Astrocyte (in vitro differentiated cells and primary cell): ENCODE data around the gene C1orf87.

Experiments
- CTCF ChIP-seq: IDR thresholded peaks from 2 replicates; pipeline ENCODE4 v1.5.1; 2011; ENCODE audit warnings: low read depth, mild to moderate bottlenecking, inconsistent platforms, low read length, moderate library complexity; ENCODE audit not compliant: insufficient read depth
- EZH2 ChIP-seq: IDR thresholded peaks from 2 replicates; pipeline ENCODE4 v1.6.1; 2012; ENCODE audit warnings: mild to moderate bottlenecking, low read length, inconsistent platforms; ENCODE audit not compliant: insufficient read depth

- TF ChIP-seq CTCF (no peak), EZH2 (no peak)
Measured at GRCh38 chr1:60113596-60113995, 40.0 kb upstream of the C1orf87 start.
